HG03457 (cell line): ENCODE results near the gene KCTD11.
"Not testable (repeated sequence)": the region's sequence is repeated elsewhere in the genome, so short reads cannot be mapped to it uniquely, and the experiment has no call there.

Experiments used
- ATAC-seq: cut with Tn5 transposase; IDR thresholded peaks from one replicate; pipeline ENCODE4 v1.9.1; 2021; ENCODE audit warnings: moderate number of reproducible peaks; ENCODE audit not compliant: unreplicated experiment

KCTD11 gene

GRCh38 chr17:7343250-7343649, 8.7 kb upstream of the KCTD11 start:
- no peak for ATAC-seq

DNA sequence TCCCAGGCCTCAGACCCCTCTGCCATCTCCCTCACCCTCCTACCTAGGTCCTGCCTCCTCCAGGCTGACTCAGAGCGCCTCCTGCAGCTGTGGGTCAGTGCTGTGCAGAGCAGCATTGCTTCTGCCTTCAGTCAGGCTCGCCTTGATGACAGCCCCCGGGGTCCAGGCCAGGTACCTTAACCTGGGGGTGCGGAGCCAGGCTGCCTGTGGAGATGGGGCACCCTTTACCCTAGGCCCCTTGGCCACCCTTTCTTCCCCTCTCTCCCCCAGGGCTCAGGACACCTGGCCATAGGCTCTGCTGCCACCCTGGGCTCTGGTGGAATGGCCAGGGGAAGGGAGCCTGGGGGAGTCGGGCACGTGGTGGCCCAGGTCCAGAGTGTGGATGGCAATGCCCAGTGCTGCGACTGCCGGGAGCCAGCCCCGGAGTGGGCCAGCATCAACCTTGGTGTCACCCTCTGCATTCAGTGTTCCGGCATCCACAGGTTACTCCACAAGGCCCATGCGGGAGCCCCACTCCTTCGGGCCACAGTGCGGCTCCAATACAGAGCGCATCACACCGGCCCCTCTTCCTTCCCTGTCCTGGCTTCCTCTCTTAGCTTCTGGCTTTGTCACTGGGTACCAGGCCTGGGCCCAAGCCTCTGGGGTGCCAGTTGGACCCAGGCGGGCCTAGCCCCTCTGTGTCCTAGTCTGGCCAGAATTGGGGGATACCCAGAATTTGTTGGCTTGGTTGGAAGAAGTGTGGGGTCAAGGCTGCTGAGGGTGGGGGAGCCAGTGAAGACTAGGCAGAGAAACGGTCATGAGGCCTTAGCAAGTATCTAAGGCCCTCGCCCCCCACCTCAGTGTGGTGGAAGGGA, 5.0 kb upstream of the KCTD11 start:
- no peak for ATAC-seq

DNA sequence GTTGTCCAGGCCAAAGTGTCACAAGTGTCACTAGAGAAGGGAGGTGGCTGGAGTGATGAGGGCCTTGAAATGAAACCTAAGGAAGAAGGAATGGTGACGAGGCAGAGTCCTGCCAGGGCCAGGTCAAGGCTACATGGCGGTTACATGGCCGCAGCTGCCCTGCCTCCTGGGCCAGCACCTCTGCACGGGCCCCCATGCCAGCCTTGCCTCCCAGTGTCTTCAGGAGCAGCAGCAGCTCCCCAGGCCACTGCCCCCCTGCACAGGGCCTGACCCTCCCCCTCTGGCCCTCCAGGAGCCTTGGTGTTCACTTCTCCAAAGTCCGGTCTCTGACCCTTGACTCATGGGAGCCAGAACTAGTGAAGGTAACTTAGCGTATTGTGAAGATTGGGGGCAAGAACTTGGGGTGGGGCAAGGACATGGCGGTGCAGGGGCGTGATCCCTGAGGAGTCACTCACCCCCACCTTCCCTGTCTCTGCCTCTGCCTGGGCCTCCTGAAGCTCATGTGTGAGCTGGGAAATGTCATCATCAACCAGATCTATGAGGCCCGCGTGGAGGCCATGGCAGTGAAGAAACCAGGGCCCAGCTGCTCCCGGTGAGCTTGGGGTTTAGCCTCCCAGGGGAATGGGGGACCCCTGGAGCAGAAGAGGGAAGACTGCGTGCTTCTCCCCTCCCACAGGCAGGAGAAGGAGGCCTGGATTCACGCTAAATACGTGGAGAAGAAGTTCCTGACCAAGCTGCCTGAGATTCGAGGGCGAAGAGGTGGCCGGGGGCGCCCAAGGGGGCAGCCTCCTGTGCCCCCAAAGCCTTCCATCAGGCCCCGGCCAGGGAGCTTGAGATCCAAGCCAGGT, 4.1 kb upstream of the KCTD11 start:
- ATAC-seq = no peak

- ATAC-seq = no peak
Measured at GRCh38 chr17:7348478-7349242, 3.3 kb upstream of the KCTD11 start.

DNA sequence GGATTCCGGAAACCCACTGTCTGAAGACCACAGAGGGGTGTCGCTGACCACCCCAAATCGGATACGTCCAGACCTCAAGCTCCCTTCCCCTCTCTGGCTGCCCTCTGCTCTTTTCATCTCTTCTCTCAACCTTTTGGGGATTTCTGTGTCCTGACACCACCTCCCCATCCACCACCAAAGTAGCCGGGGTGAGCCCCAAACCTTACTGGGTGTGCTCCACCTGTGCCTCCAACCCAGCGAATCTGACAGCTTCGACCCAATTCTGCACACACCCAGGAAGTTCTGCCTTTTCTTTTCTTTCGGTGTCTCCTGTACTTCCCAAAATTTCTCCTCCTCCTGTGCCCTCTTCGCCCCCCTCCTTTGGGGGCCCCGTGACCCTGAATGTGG, 534 bp downstream of the KCTD11 start:
- no peak for ATAC-seq

- no peak for ATAC-seq
Measured at GRCh38 chr17:7352910-7353635, 1.1 kb downstream of the KCTD11 start.

- no peak for ATAC-seq
Measured at GRCh38 chr17:7354262-7354843, 2.4 kb downstream of the KCTD11 start.

- no peak for ATAC-seq
Measured at GRCh38 chr17:7355053-7355452, 3.1 kb downstream of the KCTD11 start, which contains the start of gene TMEM95. Gene TMEM95 (plus strand): TSS chr17:7355156. CDS start chr17:7355205, 49 bp downstream.

- ATAC-seq = no peak
Measured at GRCh38 chr17:7355573-7355972, 3.6 kb downstream of the KCTD11 start.

- ATAC-seq = no peak
Measured at GRCh38 chr17:7356072-7356549, 4.1 kb downstream of the KCTD11 start.

DNA sequence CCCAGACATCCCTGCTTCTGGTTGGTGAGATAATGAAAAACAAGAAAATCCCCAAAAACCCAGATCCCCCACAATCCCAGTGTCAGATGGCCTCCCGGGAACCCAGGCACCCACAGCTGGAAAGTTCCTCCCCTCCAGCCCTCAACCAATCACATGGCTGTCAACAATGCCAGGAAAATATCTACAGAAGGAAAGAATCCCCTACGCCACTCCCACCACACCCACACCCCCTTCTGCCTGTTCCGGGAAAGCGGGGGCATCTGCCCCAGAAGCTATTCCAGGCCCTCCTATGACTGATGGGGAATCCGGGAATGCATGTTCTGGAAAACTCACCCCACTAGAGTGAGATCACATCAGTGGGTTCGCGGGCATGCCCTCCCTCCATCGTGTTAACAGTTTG, 4.8 kb downstream of the KCTD11 start:
- no peak for ATAC-seq

- no peak for ATAC-seq
Measured at GRCh38 chr17:7357381-7357780, 5.4 kb downstream of the KCTD11 start.

DNA sequence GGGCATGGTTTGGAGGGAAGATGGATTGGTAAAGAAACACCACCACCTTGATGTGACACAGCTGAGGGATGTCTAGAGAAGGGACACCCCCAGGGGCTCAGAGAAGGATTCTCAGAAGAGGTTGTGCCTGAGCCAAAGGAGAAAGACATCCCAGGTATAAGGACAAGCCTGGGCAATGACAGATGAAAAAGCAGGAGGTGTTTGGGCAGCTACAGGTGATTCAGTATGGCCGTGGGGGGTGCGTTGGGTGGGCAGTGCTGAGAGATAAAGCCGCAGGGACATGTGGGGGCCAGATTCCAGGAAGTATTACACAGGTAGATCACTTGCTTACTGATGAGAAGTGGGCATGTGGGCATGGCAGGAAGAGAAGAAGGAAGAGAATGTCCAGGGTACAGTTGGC, 9.9 kb downstream of the KCTD11 start:
- ATAC-seq = no peak

- no peak for ATAC-seq
Measured at GRCh38 chr17:7363311-7363710, 11.3 kb downstream of the KCTD11 start.

GRCh38 chr17:7365963-7366362, 14.0 kb downstream of the KCTD11 start:
- not testable (repeated sequence) for ATAC-seq

GRCh38 chr17:7367083-7367482, 15.1 kb downstream of the KCTD11 start:
- ATAC-seq = no peak

DNA sequence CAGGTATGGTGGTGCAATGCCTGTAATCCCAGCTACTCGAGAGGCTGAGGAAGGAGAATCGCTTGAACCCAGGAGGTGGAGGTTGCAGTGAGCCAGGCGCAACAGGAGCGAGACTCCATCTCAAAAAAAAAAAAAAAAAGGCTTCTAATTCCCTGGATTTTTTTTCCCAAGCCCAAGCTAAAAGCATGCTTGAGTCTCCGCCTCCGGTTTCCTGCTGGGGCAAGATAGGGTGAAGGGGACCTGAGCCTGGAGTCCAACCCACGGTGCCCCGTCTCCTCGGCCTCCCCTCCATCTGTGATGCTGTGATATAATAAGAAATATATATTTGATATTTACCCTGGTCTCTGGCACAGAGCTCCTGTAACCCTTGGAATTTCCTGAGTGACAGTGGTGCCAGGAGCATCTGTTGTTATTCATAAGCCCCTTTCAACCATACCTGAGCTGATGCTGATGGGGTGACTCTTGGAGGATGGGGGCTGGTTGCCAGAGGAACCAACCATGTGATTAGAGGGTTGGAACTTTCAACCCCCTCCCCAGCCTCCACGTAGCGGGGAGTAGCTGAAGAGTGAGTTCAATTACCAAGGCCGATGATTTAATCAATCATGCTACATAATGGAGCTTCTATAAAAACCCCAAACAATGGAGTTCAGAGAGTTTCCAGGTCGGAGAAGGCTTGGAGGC, 16.1 kb downstream of the KCTD11 start:
- ATAC-seq = no peak

DNA sequence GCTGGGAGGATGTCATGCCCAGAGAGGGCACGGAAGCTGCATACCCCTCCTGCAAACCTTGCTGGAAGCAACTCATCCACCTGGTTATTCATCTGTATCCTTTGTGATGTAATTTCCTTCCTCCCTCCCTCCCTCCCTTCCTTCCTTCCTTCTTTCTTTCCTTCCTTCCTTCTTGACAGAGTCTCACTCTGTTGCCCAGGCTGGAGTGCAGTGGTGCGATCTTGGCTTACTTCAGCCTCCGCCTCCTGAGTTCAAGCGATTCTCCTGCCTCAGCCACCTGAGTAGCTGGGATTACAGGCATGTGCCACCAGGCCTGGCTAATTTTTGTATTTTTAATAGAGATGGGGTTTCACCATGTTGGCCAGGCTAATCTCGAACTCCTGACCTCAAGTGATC, 16.6 kb downstream of the KCTD11 start:
- not testable (repeated sequence) for ATAC-seq

DNA sequence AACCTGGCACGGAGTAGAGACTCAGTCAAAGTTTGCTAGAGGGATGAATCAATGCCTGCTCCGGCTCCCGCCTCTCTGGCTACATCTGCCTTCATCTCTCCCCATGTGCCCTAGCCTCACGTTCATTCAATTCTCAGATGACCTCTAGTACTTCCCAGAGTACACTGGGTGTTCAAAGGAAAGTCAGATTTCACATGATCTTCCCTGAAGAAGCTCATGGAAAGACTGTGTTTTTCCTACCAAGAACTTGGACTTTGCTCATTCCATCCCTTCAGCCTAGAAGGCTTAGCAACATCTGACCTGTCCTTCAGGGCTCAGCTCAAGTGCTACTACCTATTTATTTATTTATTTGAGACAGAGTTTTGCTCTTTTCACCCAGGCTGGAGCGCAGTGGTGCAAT, 17.9 kb downstream of the KCTD11 start:
- ATAC-seq = no peak
